Neural crest cell (in vitro differentiated cells): ENCODE data around the gene VASP. TPM values are rescaled to one million over a fixed set of nuclear protein-coding genes. Genes with fewer than 3 reads are reported as not detected.
A peak's percentile ranks its signal among the peaks of the same experiment; 100 is the strongest.

ENCODE experiments used
- DNase-seq: peaks from one replicate; pipeline ENCODE4 v3.0.0; 2021; ENCODE audit warnings: low read depth, mixed read lengths, low spot score
- H3K27ac Mint-ChIP-seq: one replicate; pipeline ENCODE4 v1.8.0; 2021; ENCODE audit warnings: mild to moderate bottlenecking, mixed read lengths; ENCODE audit not compliant: unreplicated experiment
- H3K27me3 Mint-ChIP-seq: 2 replicates; pipeline ENCODE4 v1.8.0; 2021; ENCODE audit warnings: low read depth, mild to moderate bottlenecking, mixed read lengths
- H3K36me3 Mint-ChIP-seq: 2 replicates; pipeline ENCODE4 v1.8.0; 2021; ENCODE audit warnings: low read depth, mild to moderate bottlenecking, mixed read lengths
- H3K4me1 Mint-ChIP-seq: 2 replicates; pipeline ENCODE4 v1.8.0; 2021; ENCODE audit warnings: mixed read lengths
- H3K4me3 Mint-ChIP-seq: one replicate; pipeline ENCODE4 v1.8.0; 2021; ENCODE audit warnings: mild to moderate bottlenecking, mixed read lengths
- H3K9me3 Mint-ChIP-seq: 2 replicates; pipeline ENCODE4 v1.8.0; 2021; ENCODE audit warnings: mixed read lengths
- total RNA-seq: library from RNA; stranded (reverse); gene quantifications from 2 replicates; pipeline ENCODE4 v1.2.1, GENCODE V29; 2021
- TF ChIP-seq, protein P1 (sequence below): fragments of 200-600 bp; sonication (generic); conservative IDR thresholded peaks from 2 replicates; pipeline ENCODE4 v1.5.0; 2021; ENCODE audit warnings: antibody characterized with exemption, mild to moderate bottlenecking

Gene VASP
- total RNA-seq, 1 donor from 2014 or later = 49.9 TPM

DNA sequence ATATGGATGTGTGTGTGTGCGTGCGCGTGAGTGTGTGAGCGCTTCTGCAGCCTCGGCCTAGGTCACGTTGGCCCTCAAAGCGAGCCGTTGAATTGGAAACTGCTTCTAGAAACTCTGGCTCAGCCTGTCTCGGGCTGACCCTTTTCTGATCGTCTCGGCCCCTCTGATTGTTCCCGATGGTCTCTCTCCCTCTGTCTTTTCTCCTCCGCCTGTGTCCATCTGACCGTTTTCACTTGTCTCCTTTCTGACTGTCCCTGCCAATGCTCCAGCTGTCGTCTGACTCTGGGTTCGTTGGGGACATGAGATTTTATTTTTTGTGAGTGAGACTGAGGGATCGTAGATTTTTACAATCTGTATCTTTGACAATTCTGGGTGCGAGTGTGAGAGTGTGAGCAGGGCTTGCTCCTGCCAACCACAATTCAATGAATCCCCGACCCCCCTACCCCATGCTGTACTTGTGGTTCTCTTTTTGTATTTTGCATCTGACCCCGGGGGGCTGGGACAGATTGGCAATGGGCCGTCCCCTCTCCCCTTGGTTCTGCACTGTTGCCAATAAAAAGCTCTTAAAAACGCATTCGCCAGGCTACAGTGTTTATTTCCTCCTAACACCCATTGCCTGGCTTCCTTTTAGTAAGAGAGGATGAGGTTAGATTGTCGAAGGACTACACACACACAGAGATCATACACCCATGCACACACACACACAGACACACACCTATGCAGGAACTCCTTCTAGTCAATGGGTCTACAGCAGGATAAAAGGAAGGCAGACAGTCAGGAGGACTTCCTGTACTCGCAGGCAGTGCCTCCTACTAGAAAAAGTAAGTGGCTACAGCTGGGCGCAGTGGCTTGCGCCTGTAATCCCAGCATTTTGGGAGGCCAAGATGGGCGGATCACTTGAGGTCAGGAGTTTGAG, 32.4 kb upstream of the VASP start:
- no peak for DNase-seq
- H3K4me3 Mint-ChIP-seq = peak overlapping the region; percentile 65
- H3K4me1 Mint-ChIP-seq = peaks cover 20% of the 10 kb centered on the region
- H3K27me3 Mint-ChIP-seq = peaks cover 64% of the 10 kb centered on the region
- TF ChIP-seq, protein P1, sequence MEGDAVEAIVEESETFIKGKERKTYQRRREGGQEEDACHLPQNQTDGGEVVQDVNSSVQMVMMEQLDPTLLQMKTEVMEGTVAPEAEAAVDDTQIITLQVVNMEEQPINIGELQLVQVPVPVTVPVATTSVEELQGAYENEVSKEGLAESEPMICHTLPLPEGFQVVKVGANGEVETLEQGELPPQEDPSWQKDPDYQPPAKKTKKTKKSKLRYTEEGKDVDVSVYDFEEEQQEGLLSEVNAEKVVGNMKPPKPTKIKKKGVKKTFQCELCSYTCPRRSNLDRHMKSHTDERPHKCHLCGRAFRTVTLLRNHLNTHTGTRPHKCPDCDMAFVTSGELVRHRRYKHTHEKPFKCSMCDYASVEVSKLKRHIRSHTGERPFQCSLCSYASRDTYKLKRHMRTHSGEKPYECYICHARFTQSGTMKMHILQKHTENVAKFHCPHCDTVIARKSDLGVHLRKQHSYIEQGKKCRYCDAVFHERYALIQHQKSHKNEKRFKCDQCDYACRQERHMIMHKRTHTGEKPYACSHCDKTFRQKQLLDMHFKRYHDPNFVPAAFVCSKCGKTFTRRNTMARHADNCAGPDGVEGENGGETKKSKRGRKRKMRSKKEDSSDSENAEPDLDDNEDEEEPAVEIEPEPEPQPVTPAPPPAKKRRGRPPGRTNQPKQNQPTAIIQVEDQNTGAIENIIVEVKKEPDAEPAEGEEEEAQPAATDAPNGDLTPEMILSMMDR = no peak
- no peaks in the 10 kb centered on the region for H3K36me3 Mint-ChIP-seq
- H3K9me3 Mint-ChIP-seq = no peaks in the 10 kb centered on the region
- H3K27ac Mint-ChIP-seq = no peak overlapping the region

DNA sequence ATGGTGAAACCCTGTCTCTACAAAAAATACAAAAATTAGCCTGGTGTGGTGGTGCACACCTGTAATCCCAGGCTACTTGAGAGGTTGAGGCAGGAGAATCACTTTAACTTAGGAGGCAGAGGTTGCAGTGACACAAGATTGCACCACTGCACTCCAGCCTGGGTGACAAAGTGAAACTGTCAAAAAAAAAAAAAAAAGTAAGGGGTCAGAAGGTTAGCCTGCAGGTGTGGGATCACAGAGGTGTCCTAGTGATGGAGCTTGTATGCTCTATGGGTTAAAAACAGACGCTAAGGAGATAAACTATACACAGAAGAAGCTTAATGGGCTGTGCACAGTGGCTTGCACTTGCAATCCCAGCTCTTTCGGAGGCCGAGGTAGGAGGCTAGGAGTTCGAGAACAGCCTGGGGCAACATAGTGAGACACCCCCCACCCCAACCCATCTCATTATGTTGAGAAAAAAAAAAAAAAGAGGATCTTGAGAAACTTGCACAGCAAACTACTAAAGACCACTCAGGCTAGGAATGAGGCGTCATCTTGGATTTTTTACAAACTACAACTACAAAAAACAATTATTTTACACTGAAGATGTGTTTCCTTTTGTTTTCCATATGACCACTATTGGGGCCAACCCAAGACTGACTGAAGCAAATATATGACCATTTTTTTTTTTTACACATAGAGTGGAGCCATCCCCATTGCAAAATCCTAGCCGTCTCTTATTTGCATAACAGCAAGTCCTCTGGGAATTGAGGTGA, 31.6 kb upstream of the VASP start:
- peaks cover 18% of the 10 kb centered on the region for H3K4me1 Mint-ChIP-seq
- TF ChIP-seq, protein P1 = no peak
- DNase-seq = no peak
- no peaks in the 10 kb centered on the region for H3K36me3 Mint-ChIP-seq
- peak overlapping the region; percentile 9 for H3K4me3 Mint-ChIP-seq
- H3K27ac Mint-ChIP-seq = no peak overlapping the region
- no peaks in the 10 kb centered on the region for H3K9me3 Mint-ChIP-seq
- peaks cover 64% of the 10 kb centered on the region for H3K27me3 Mint-ChIP-seq

DNA sequence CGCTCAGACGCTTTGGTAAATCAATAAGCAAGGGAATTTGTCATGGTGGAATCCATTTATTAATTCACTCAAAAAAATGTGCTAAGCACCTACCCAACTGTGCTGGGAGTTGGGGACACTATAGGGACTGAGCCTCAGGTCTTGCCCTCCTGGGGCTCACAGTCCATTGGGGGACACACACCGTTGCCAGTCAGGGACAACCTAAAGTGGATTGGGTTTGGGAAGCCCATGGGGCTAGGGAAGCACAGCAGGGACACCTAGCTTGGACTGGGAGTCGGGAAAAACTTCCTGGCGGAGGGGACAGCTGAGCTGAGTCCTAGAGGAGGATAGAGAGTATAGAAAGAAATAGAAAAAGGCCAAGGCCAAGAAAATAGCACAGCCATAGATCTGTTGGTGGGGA, 31.0 kb upstream of the VASP start:
- Mint-ChIP-seq H3K36me3 (no peaks in the 10 kb centered on the region), H3K4me1 (peaks cover 18% of the 10 kb centered on the region), H3K27ac (no peak overlapping the region), H3K9me3 (no peaks in the 10 kb centered on the region), H3K4me3 (peak overlapping the region; percentile 79), H3K27me3 (peaks cover 64% of the 10 kb centered on the region)
- DNase-seq = no peak
- TF ChIP-seq, protein P1 = no peak

DNA sequence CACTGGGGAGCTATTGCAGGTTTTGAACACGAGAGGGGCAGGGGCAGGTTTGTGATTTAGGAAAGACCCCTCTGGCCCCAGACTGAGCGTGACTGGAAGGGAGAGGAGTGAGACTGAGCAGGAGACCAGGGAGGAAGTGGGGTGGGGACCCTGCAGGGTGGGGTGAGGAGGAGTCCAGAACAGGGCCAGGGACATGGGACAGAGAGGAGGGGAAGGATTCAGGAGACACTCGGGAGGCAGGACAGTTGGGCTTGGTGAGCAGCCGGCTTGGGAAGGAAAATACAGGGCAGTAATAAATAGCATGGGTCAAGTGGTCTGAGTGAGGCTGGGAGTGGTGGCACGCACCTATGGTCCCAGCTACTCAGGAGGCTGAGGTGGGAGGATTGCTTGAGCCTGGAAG, 30.1 kb upstream of the VASP start:
- H3K27me3 Mint-ChIP-seq = peaks cover 57% of the 10 kb centered on the region
- H3K4me1 Mint-ChIP-seq = peaks cover 18% of the 10 kb centered on the region
- H3K4me3 Mint-ChIP-seq = no peak overlapping the region
- DNase-seq = no peak
- H3K9me3 Mint-ChIP-seq = no peaks in the 10 kb centered on the region
- no peaks in the 10 kb centered on the region for H3K36me3 Mint-ChIP-seq
- no peak overlapping the region for H3K27ac Mint-ChIP-seq
- TF ChIP-seq, protein P1 = no peak

DNA sequence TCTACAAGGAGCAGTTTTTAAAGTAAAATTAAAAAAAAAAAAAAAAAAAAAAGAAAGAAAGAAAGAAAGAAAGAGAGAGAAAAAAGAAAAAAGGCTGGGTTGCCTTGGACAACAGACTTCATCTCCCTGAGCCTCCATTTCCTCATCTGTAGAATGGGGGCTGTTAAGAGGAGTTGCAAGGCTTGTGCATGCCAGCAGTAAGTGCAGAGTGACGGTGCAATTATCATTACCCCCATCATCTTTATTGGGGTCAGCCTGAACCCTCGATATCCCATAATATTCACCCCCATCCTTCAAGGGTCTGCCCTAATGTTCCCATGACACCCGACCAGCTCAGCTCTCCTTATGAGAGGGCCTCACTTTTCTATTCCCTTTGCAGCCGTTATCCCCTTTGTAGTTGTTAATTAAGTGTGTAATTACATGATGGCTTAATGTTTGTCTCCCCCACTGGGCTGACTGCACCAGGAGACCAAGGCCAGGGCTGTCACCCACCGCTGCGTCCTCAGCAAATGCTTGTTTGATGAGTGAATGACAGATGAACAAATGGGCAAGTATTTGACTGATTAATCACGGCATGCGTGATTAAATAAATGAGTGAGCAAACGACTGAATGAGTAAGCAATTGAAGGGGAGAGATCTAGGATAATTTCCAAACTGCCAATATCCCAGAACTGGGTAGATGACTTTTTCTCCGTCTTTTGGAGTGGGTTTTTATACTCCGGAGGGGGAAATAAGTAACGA, 29.4 kb upstream of the VASP start:
- no peak overlapping the region for H3K27ac Mint-ChIP-seq
- TF ChIP-seq, protein P1 = no peak
- H3K36me3 Mint-ChIP-seq = no peaks in the 10 kb centered on the region
- H3K4me1 Mint-ChIP-seq = peaks cover 14% of the 10 kb centered on the region
- no peak for DNase-seq
- H3K9me3 Mint-ChIP-seq = no peaks in the 10 kb centered on the region
- H3K27me3 Mint-ChIP-seq = peaks cover 50% of the 10 kb centered on the region
- H3K4me3 Mint-ChIP-seq = peak overlapping the region; percentile 91
